Epithelial cell of prostate (primary cell): Measurements from ENCODE around the gene COL6A6.
"Not testable (repeated sequence)": the region's sequence is repeated elsewhere in the genome, so short reads cannot be mapped to it uniquely, and the experiment has no call there.

Experiments used
- DNase-seq: peaks from one replicate; pipeline ENCODE4 v3.0.0-alpha.2; 2011; ENCODE audit warnings: low read depth, low spot score
- H3K27ac ChIP-seq: fragments of 450-650 bp; 2 replicates; pipeline ENCODE4 v1.5.1; 2017; ENCODE audit warnings: mild to moderate bottlenecking

The COL6A6 gene

GRCh38 chr3:130528120-130528519 is 11.1 kb downstream of the COL6A6 start:
- DNase-seq, result no peak
- no peak overlapping the region for H3K27ac ChIP-seq

- DNase-seq, result no peak
- H3K27ac ChIP-seq, result no peak overlapping the region
These were observed 12.7 kb downstream of the COL6A6 start for GRCh38 chr3:130529486-130530215.

GRCh38 chr3:130533247-130533646 is 16.3 kb downstream of the COL6A6 start:
- no peak for DNase-seq
- H3K27ac ChIP-seq, result no peak overlapping the region

GRCh38 chr3:130537673-130538304 is 20.8 kb downstream of the COL6A6 start:
- H3K27ac ChIP-seq, result no peak overlapping the region
- DNase-seq, result no peak

GRCh38 chr3:130539005-130539404 is 22.0 kb downstream of the COL6A6 start:
- DNase-seq, result no peak
- no peak overlapping the region for H3K27ac ChIP-seq

GRCh38 chr3:130543322-130543721 is 26.3 kb downstream of the COL6A6 start:
- H3K27ac ChIP-seq, result no peak overlapping the region
- no peak for DNase-seq

- no peak for DNase-seq
- H3K27ac ChIP-seq, result no peak overlapping the region
These were observed 30.1 kb downstream of the COL6A6 start for GRCh38 chr3:130546920-130547679.

GRCh38 chr3:130547680-130548065 is 30.7 kb downstream of the COL6A6 start:
- H3K27ac ChIP-seq, DNase-seq: not testable (repeated sequence)

GRCh38 chr3:130548356-130548755 is 31.4 kb downstream of the COL6A6 start:
- H3K27ac ChIP-seq, result no peak overlapping the region
- DNase-seq, result no peak

- DNase-seq, result no peak
- no peak overlapping the region for H3K27ac ChIP-seq
These were observed 40.5 kb downstream of the COL6A6 start for GRCh38 chr3:130557336-130558035.

GRCh38 chr3:130558366-130558765 is 41.4 kb downstream of the COL6A6 start:
- DNase-seq, result no peak
- H3K27ac ChIP-seq, result no peak overlapping the region

- H3K27ac ChIP-seq, result no peak overlapping the region
- no peak for DNase-seq
These were observed 48.2 kb downstream of the COL6A6 start for GRCh38 chr3:130565224-130565623.
